ENCODE results near the gene FKBP8.

DNA sequence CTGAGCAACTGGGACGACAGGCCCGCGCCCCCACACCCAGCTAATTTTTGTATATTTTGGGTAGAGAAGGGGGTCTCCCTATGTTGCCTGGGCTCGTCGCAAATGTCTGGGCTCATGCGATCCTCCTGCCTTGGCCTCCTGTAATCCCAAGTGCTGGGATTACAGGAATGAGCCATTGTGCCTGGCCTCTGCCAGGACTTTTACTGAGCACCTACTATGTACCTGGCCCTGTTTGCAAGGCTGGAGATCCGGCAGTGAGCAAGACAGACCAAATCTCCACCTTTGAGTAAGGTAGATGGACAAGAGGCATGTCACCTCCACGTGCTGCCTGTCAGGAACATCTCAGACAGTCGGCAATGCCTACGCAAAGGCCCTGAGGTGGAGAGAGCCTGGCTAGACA lies 6.9 kb downstream of the FKBP8 start:
- TF ChIP-seq, protein P1, sequence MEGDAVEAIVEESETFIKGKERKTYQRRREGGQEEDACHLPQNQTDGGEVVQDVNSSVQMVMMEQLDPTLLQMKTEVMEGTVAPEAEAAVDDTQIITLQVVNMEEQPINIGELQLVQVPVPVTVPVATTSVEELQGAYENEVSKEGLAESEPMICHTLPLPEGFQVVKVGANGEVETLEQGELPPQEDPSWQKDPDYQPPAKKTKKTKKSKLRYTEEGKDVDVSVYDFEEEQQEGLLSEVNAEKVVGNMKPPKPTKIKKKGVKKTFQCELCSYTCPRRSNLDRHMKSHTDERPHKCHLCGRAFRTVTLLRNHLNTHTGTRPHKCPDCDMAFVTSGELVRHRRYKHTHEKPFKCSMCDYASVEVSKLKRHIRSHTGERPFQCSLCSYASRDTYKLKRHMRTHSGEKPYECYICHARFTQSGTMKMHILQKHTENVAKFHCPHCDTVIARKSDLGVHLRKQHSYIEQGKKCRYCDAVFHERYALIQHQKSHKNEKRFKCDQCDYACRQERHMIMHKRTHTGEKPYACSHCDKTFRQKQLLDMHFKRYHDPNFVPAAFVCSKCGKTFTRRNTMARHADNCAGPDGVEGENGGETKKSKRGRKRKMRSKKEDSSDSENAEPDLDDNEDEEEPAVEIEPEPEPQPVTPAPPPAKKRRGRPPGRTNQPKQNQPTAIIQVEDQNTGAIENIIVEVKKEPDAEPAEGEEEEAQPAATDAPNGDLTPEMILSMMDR (IDR thresholded peaks at IDR 0.05) = no peak
- no peak for TF ChIP-seq POLR2A (IDR thresholded peaks at IDR 0.05)
